Stomach (tissue), 9 donors: Measurements from ENCODE around the gene BACE2. TPM values are rescaled to one million over a fixed set of nuclear protein-coding genes. Genes with fewer than 3 reads are reported as not detected.
A peak's percentile ranks its signal among the peaks of the same experiment; 100 is the strongest.

ENCODE experiments used
- DNase-seq, 2 donors: peaks; one replicate each; pipeline versions ENCODE4 v3.0.0 to v3.0.0-alpha.2; 2013 to 2019
- H3K27ac ChIP-seq, 5 donors: fragments of 200-600 bp in 4 of 5; sonication (generic) in 4 of 5; one replicate each; pipeline ENCODE4 v1.5.1; 2013 to 2019; ENCODE audit warnings: mild to moderate bottlenecking in 1 of 5, moderate library complexity in 1 of 5
- H3K27me3 ChIP-seq, 3 donors: fragments of 200-600 bp; sonication (generic); one replicate each; pipeline ENCODE4 v1.5.1; 2017 to 2019; ENCODE audit warnings: mixed run types in 1 of 3
- H3K36me3 ChIP-seq, 4 donors: fragments of 200-600 bp; sonication (generic); 1 replicate in 3 of 4; 2 replicates in 1 of 4; pipeline ENCODE4 v1.5.1; 2016 to 2019
- H3K4me1 ChIP-seq, 4 donors: fragments of 200-600 bp; sonication (generic); one replicate each; pipeline ENCODE4 v1.5.1; 2016 to 2019
- H3K4me3 ChIP-seq, 4 donors: fragments of 200-600 bp; sonication (generic) in 3 of 4; one replicate each; pipeline ENCODE4 v1.5.1; 2016 to 2019; ENCODE audit warnings: mild to moderate bottlenecking in 1 of 4
- H3K9me3 ChIP-seq, 4 donors: fragments of 200-600 bp; sonication (generic); one replicate each; pipeline ENCODE4 v1.5.1; 2016 to 2019
- CTCF ChIP-seq, 7 experiments: fragments of 450-650 bp in 4 of 7; fragments of 200-600 bp in 3 of 7; sonication (generic) in 3 of 7; IDR thresholded peaks; one replicate each; pipeline ENCODE4 v1.5.1; 2016 to 2019; ENCODE audit warnings: antibody characterized with exemption in 7 of 7, control low read depth in 2 of 7, mild to moderate bottlenecking in 1 of 7
- EP300 ChIP-seq: sonication (generic); formaldehyde crosslinking; IDR thresholded peaks from one replicate; pipeline ENCODE4 v1.6.1; 2017; ENCODE audit warnings: antibody characterized with exemption
- POLR2A ChIP-seq, 4 donors: fragments of 450-650 bp; IDR thresholded peaks; one replicate each; pipeline ENCODE4 v1.6.1; 2016; ENCODE audit warnings: antibody characterized with exemption in 4 of 4, control low read depth in 2 of 4, mild to moderate bottlenecking in 1 of 4, moderate library complexity in 1 of 4
- POLR2AphosphoS5 ChIP-seq, 3 donors: sonication (generic); formaldehyde crosslinking; IDR thresholded peaks; one replicate each; pipeline ENCODE4 v1.6.1; 2016; ENCODE audit warnings: antibody characterized with exemption in 3 of 3
- WGBS, 5 donors: extraction: QIAGEN DNeasy Blood & Tissue Kit in 3 of 5; methylation state at CpG; one replicate each; pipeline versions ENCODE4 v1.1.5 to v1.1.7; 2013 to 2018; 5-methylcytosine and 5-hydroxymethylcytosine counted together
- intact Hi-C: fragments of 100-400 bp; cut with DNase I; formaldehyde crosslinking; loops from one replicate; pipeline ENCODE4 v1.15.1; 2023; ENCODE audit warnings: low total_unique reads
- polyA plus RNA-seq, 3 donors: library from polyadenylated mRNA; stranded (reverse); fragments of 200-250 nt; gene quantifications; one replicate each; pipeline ENCODE4 v1.2.3, GENCODE V29; 2013
- total RNA-seq, 5 donors: library from RNA; depleted of rRNA; stranded (reverse); fragments of >200 nt; gene quantifications; one replicate each; pipeline versions ENCODE4 v1.1.0 to v1.2.3, GENCODE V29; 2014 to 2016
- donor health status: healthy with polysubstance abuse.
- donor health status: Bipolar disorder and iron deficiency.
- donor health status: healthy.

The BACE2 gene
- total and polyA plus RNA-seq, 8 donors, result 7.6 to 244 (median 51.4) TPM

DNA sequence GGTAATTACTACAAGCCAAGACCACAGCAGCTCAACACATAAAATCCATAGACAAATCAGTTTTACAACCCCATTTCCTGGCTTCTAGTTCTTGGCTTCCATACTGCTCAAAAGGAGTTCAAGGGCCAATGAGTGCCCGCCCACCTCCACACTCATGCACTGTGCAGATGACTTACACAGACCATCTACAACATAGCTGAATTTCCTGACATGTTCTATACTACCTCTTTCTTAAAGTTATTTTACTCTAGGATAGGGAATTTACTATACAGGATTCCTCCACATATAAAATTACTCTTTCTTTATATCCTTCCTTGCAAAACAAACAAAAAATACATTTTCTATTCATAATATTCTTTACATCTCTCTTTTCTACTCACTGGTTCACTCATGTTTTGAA, 14.6 kb downstream of the BACE2 start:
- Histone ChIP-seq H3K9me3 (no peaks in the 10 kb centered on the region), H3K27me3 (no peaks in the 10 kb centered on the region), H3K27ac (no peak overlapping the region), H3K4me3 (no peak overlapping the region), H3K4me1 (peaks cover 24 to 79% (median 45%) of the 10 kb centered on the region in 4 donors), H3K36me3 (peaks cover 0 to 7% (median 0%) of the 10 kb centered on the region in 4 donors)
- 86 to 100% (median 100%) methylated on average over 1 of the region's 1 CpG for WGBS, 5 donors
- intact Hi-C loops, result no loop called here
- no peak for DNase-seq
- TF ChIP-seq EP300 (no peak), CTCF (IDR thresholded peaks at IDR 0.05) (no peak), POLR2A (IDR thresholded peaks at IDR 0.05) (no peak), POLR2AphosphoS5 (IDR thresholded peaks at IDR 0.05) (no peak)

DNA sequence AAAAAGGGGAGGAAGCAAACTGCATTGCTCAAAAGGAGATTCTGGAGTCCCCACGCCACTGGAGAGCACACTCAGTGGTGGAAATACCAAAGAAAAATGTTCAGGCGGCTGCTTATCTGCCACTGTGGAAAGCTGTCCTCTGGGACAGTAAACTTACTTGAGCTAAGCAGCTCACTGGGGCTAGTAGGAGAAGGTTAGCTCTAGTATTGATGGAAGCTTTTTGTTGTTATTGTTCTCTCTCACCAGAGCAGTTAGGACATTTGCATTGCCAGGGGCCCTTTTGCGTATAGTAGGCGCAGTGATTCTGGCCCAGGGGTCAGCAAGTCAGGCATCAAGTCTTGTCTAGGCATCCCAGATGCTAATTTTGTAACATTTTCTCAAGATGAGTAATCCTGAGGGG, 15.6 kb downstream of the BACE2 start:
- Histone ChIP-seq H3K4me3 (no peak overlapping the region), H3K27ac (no peak overlapping the region), H3K36me3 (no peaks in the 10 kb centered on the region), H3K9me3 (peaks cover 0 to 2% (median 0%) of the 10 kb centered on the region in 4 donors), H3K27me3 (no peaks in the 10 kb centered on the region), H3K4me1 (peaks cover 20 to 75% (median 39%) of the 10 kb centered on the region in 4 donors)
- intact Hi-C loops, result no loop called here
- TF ChIP-seq POLR2AphosphoS5 (IDR thresholded peaks at IDR 0.05) (no peak), CTCF (IDR thresholded peaks at IDR 0.05) (no peak), POLR2A (IDR thresholded peaks at IDR 0.05) (no peak), EP300 (no peak)
- DNase-seq, result no peak
- WGBS, 5 donors, result 86 to 92% (median 90%) methylated on average over 4 of the region's 4 CpGs

GRCh38 chr21:41185802-41186201, 17.8 kb downstream of the BACE2 start:
- H3K4me1 ChIP-seq, result peaks cover 10 to 61% (median 22%) of the 10 kb centered on the region in 4 donors
- H3K36me3 ChIP-seq, result no peaks in the 10 kb centered on the region
- intact Hi-C loops, result no loop called here
- WGBS, 5 donors, result 79 to 94% (median 87%) methylated on average over 6 of the region's 6 CpGs
- peaks cover 0 to 5% (median 0%) of the 10 kb centered on the region in 4 donors for H3K9me3 ChIP-seq
- no peak for TF ChIP-seq POLR2A (IDR thresholded peaks at IDR 0.05)
- no peak for TF ChIP-seq EP300
- no peak for TF ChIP-seq POLR2AphosphoS5 (IDR thresholded peaks at IDR 0.05)
- no peak for TF ChIP-seq CTCF (IDR thresholded peaks at IDR 0.05)
- no peak for DNase-seq
- no peak overlapping the region for H3K4me3 ChIP-seq
- peak overlapping the region in 1 of 5 donors; percentile 18 for H3K27ac ChIP-seq
- H3K27me3 ChIP-seq, result no peaks in the 10 kb centered on the region

- WGBS, 5 donors, result 64 to 72% (median 67%) methylated on average over 9 of the region's 9 CpGs
- Histone ChIP-seq H3K36me3 (no peaks in the 10 kb centered on the region), H3K4me3 (no peak overlapping the region), H3K4me1 (peaks cover 10 to 60% (median 21%) of the 10 kb centered on the region in 4 donors), H3K27me3 (no peaks in the 10 kb centered on the region), H3K27ac (peak overlapping the region in 1 of 5 donors; percentile 18), H3K9me3 (peaks cover 0 to 5% (median 0%) of the 10 kb centered on the region in 4 donors)
- intact Hi-C loops, result no loop called here
- TF ChIP-seq EP300 (no peak), CTCF (IDR thresholded peaks at IDR 0.05) (no peak), POLR2A (IDR thresholded peaks at IDR 0.05) (no peak)
- peak in 1 of 2 donors; percentile 63 for DNase-seq
These were observed 19.0 kb downstream of the BACE2 start for GRCh38 chr21:41186755-41187536.
